HepG2 (cell line): ENCODE data around the gene ANKRD11. TPM values are rescaled to one million over a fixed set of nuclear protein-coding genes. Genes with fewer than 3 reads are reported as not detected.

ENCODE experiments used
- CHD4 ChIP-seq: fragments of 200-600 bp; sonication (generic); IDR thresholded peaks from 2 replicates; pipeline ENCODE4 v1.7.0; 2017; ENCODE audit warnings: mild to moderate bottlenecking, low read length, borderline replicate concordance
- CTCF ChIP-seq: sonication (generic); formaldehyde crosslinking; IDR thresholded peaks from 2 replicates; pipeline ENCODE4 v1.5.0; 2020; ENCODE audit warnings: mild to moderate bottlenecking, missing genetic modification reagents, moderate library complexity
- GMEB2 ChIP-seq: IDR thresholded peaks from 2 replicates; pipeline ENCODE4 v1.6.1; 2016; ENCODE audit warnings: missing biosample characterization, missing genetic modification reagents, low read depth
- GRHL1 ChIP-seq: sonication (generic); formaldehyde crosslinking; conservative IDR thresholded peaks from 2 replicates; pipeline ENCODE4 v1.8.0; 2022; ENCODE audit warnings: missing genetic modification reagents
- HNF4G ChIP-seq, 2 experiments: sonication (generic) in 1 of 2; formaldehyde crosslinking in 1 of 2; IDR thresholded peaks; 2 replicates each; pipeline versions ENCODE4 v1.4.0 to v1.6.1; 2011 to 2020; ENCODE audit warnings: borderline replicate concordance in 2 of 2, low read depth in 2 of 2, mild to moderate bottlenecking in 2 of 2, low read length in 1 of 2, missing genetic modification reagents in 1 of 2, moderate library complexity in 1 of 2
- KLF13 ChIP-seq: sonication (generic); formaldehyde crosslinking; IDR thresholded peaks from 2 replicates; pipeline ENCODE4 v1.4.0; 2020; ENCODE audit warnings: mild to moderate bottlenecking, missing genetic modification reagents
- MTERF4 ChIP-seq: sonication (generic); formaldehyde crosslinking; IDR thresholded peaks from 2 replicates; pipeline ENCODE4 v1.8.0; 2023; ENCODE audit warnings: mild to moderate bottlenecking, missing genetic modification reagents
- NCOA5 ChIP-seq: sonication (generic); formaldehyde crosslinking; IDR thresholded peaks from 2 replicates; pipeline ENCODE4 v1.4.0; 2020; ENCODE audit warnings: missing genetic modification reagents
- NR2F6 ChIP-seq, 2 experiments: IDR thresholded peaks; 2 replicates each; pipeline ENCODE4 v1.6.1; 2016; ENCODE audit warnings: antibody characterized with exemption in 1 of 2, mild to moderate bottlenecking in 1 of 2
- POLR2G ChIP-seq: fragments of 200-400 bp; formaldehyde crosslinking; IDR thresholded peaks from 2 replicates; pipeline ENCODE4 v1.6.1; 2018; ENCODE audit warnings: mild to moderate bottlenecking, low read depth, low read length, moderate library complexity
- SYNCRIP ChIP-seq: fragments of 200-400 bp; formaldehyde crosslinking; IDR thresholded peaks from 2 replicates; pipeline ENCODE4 v1.6.1; 2018; ENCODE audit warnings: mild to moderate bottlenecking, low read depth, low read length; ENCODE audit not compliant: insufficient read depth
- THAP11 ChIP-seq: IDR thresholded peaks from 2 replicates; pipeline ENCODE4 v1.6.1; 2016; ENCODE audit warnings: missing biosample characterization, missing genetic modification reagents
- ZBTB37 ChIP-seq: sonication (generic); formaldehyde crosslinking; IDR thresholded peaks from 2 replicates; pipeline ENCODE4 v1.4.0; 2020; ENCODE audit warnings: mild to moderate bottlenecking, missing genetic modification reagents
- ZNF274 ChIP-seq: sonication (generic); formaldehyde crosslinking; IDR thresholded peaks from 2 replicates; pipeline ENCODE4 v1.5.1; 2020; ENCODE audit warnings: mild to moderate bottlenecking, missing genetic modification reagents
- ZNF326 ChIP-seq: sonication (generic); formaldehyde crosslinking; IDR thresholded peaks from 2 replicates; pipeline ENCODE4 v1.4.0; 2020; ENCODE audit warnings: missing genetic modification reagents, borderline replicate concordance
- ZNF44 ChIP-seq: sonication (generic); formaldehyde crosslinking; IDR thresholded peaks from 2 replicates; pipeline ENCODE4 v1.5.1; 2020; ENCODE audit warnings: mild to moderate bottlenecking, missing genetic modification reagents
- ZNF543 ChIP-seq: sonication (generic); formaldehyde crosslinking; IDR thresholded peaks from 2 replicates; pipeline ENCODE4 v1.4.0; 2020; ENCODE audit warnings: mild to moderate bottlenecking, missing genetic modification reagents
- ZNF605 ChIP-seq: sonication (generic); formaldehyde crosslinking; IDR thresholded peaks from 2 replicates; pipeline ENCODE4 v1.8.0; 2022; ENCODE audit warnings: mild to moderate bottlenecking, missing genetic modification reagents
- ZNF746 ChIP-seq: sonication (generic); formaldehyde crosslinking; IDR thresholded peaks from 2 replicates; pipeline ENCODE4 v1.8.0; 2022; ENCODE audit warnings: mild to moderate bottlenecking, missing genetic modification reagents
- polyA plus RNA-seq, 8 experiments: library from polyadenylated mRNA; depleted of rRNA in 3 of 8; stranded (reverse) in 7 of 8; unstranded in 1 of 8; fragments of >200 nt; fragmentation: Illumina TruSeq in 4 of 8; extraction: Trizol in 4 of 8; gene quantifications; 2 replicates each; pipeline versions ENCODE4 v1.2.1 to v1.2.3, GENCODE V29; 2011 to 2016; ENCODE audit warnings: low read depth in 4 of 8, missing spikeins in 1 of 8, mixed read lengths in 1 of 8; ENCODE audit not compliant: insufficient read depth in 1 of 8
- total RNA-seq, 5 experiments: library from RNA; depleted of rRNA; stranded (reverse); fragments of >200 nt; fragmentation: Illumina TruSeq; extraction: Trizol; gene quantifications; 2 replicates each; pipeline ENCODE4 v1.2.3, GENCODE V29; 2016; ENCODE audit warnings: low read depth in 1 of 5
- TF ChIP-seq, protein P1 (sequence below): sonication (generic); formaldehyde crosslinking; IDR thresholded peaks from 2 replicates; pipeline ENCODE4 v1.8.0; 2022; ENCODE audit warnings: mild to moderate bottlenecking, missing genetic modification reagents; ENCODE audit not compliant: insufficient replicate concordance

ANKRD11 gene
- total and polyA plus RNA-seq, 2 of the 13 experiments (the other 11 are each of a cell fraction or from before 2014, with no cell fraction given) = 21.4 to 38.4 TPM

DNA sequence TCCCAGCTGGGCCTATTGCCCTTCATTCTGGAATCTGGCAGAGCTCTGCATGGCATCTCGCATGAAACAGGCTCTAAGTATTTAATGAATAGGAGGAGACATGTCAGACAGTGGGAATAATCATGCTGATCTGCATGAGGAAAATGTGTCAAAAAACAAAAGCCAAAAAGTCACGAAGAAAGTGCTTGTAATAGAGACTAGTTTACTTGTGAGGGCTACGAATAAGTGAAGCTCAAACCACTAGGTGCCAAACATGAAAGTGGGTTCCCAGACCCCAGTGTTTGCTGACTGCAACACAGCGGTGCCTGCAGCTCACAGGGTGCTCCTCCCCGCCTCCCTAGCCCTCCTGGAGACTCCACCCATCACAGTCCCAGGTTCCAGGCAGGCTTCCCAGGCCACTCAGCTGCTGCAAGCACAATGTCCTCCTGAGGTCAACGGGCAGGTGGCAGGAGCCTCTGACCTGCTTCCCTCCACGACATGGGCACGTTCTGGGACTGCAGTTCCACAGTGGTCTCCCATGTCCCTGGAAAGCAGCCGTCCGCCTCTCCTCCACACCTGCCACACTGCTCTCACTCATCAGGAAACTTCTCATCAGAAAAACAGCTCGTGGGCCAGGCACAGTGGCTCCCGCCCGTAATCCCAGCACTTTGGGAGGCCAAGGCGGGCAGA lies 96.5 kb downstream of the ANKRD11 start (continued):
- TF ChIP-seq ZNF274 (CRISPR knock-in tag) (0 out of 2 replicates have a peak, but pooled peaks have one; percentile 8), HNF4G (IDR thresholded peaks at IDR 0.05; ENCODE audit: borderline replicate concordance, low read depth, low read length) (peak; percentile 36; the same call in 1 of the 2 replicates), HNF4G (CRISPR knock-in tag; IDR thresholded peaks at IDR 0.05; ENCODE audit: borderline replicate concordance, low read depth) (no peak), SYNCRIP (no peak), CTCF (CRISPR knock-in tag) (no peak), ZNF326 (CRISPR knock-in tag) (no peak), CHD4 (no peak), ZNF746 (CRISPR knock-in tag) (no peak), ZNF44 (CRISPR knock-in tag) (no peak), ZBTB37 (CRISPR knock-in tag) (no peak), KLF13 (CRISPR knock-in tag) (no peak), THAP11 (no peak), MTERF4 (CRISPR knock-in tag) (no peak), NCOA5 (CRISPR knock-in tag) (no peak), GMEB2 (CRISPR knock-in tag) (no peak), ZNF605 (CRISPR knock-in tag) (no peak), ZNF543 (no peak), NR2F6 (IDR thresholded peaks at IDR 0.05) (no peak), NR2F6 (CRISPR knock-in tag; IDR thresholded peaks at IDR 0.05) (peak; percentile 49; the same call in 1 of the 2 replicates), GRHL1 (CRISPR knock-in tag) (no peak), POLR2G (no peak)
- TF ChIP-seq, protein P1, sequence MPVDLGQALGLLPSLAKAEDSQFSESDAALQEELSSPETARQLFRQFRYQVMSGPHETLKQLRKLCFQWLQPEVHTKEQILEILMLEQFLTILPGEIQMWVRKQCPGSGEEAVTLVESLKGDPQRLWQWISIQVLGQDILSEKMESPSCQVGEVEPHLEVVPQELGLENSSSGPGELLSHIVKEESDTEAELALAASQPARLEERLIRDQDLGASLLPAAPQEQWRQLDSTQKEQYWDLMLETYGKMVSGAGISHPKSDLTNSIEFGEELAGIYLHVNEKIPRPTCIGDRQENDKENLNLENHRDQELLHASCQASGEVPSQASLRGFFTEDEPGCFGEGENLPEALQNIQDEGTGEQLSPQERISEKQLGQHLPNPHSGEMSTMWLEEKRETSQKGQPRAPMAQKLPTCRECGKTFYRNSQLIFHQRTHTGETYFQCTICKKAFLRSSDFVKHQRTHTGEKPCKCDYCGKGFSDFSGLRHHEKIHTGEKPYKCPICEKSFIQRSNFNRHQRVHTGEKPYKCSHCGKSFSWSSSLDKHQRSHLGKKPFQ (CRISPR knock-in tag) = no peak
